Cerebellar nuclear complex (tissue), 1 donor: ENCODE data around the gene RBM20.
A peak's percentile ranks its signal among the peaks of the same experiment; 100 is the strongest.
"Not testable (repeated sequence)": the region's sequence is repeated elsewhere in the genome, so short reads cannot be mapped to it uniquely, and the experiment has no call there.

Source experiments
- DNase-seq, 2 experiments: peaks; one replicate each; lab custom pipeline; 2025; lab: John Stamatoyannopoulos, UW

RBM20 gene

DNA sequence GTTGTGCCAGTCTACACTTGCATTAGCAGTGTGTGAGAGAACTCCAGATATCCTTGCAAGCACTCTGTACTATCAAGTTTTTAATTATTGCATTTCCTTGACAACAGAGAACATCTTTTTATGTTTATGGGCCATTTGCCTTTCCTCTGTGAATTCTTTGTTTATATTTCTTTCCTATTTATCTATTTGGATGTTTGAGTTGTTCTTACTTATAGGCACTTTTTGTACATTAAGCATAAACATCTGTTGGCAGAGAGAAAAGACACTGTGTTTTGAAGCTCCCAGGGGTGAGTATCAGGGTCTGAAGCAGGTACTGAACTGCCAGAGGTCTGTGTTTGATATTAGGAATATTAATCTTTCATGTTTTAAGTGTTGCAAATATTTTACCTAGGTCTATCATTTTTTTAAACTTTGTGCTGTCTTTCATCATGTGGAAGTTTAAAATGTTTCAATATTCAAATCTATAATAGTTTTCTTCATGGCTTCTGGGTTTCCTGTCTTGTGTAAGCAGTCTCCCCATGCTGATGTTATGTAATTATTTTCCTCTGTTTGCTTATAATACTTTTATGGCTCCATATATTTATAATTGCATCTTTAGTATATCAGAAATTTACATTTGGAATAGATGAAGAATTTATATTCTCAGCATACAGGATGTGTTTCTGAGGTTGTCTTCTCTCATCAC, 209.9 kb downstream of the RBM20 start:
- no peak for DNase-seq

DNA sequence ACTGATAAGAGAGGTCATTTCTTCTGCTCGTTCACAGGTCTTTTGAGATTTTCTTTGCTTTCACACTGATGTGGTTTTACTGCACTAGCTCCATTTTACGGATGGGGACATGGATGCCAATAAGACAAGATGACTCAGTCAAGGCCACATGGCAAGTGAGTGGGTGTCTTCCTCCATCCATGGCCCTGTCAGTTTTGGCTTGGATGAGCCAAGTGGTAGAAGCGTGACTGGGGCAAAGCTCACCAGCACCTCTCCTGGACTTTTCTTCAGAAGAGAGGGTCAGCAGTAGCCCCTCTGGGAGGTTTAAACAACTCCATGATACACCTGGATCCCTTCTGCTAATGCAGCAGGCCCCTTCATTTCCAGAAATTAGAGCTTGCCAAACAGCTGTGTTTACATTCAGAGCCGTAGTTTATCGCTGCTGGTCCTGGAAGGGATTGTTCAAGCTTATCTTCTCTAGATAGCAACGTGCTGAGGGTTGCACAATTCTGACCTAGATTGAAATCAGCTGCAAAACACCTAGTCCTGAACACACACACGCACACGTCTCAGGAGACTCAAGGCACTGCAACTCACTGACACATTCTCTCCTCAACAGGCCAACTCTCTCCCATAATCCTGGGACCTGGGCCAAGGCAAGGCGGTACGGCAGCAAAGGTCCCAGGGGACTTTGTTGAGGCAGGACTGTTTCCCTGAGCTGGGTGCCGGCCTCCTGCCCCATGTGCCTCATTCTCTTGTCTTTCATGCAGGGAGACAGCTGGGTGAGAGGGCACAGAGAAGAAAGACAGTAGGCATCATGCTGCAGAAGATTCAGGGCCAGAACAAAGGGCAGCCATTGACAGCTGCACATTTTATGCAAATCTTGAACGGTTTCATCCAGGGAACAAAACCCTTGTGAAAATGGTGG, 213.4 kb downstream of the RBM20 start:
- DNase-seq, result no peak

DNA sequence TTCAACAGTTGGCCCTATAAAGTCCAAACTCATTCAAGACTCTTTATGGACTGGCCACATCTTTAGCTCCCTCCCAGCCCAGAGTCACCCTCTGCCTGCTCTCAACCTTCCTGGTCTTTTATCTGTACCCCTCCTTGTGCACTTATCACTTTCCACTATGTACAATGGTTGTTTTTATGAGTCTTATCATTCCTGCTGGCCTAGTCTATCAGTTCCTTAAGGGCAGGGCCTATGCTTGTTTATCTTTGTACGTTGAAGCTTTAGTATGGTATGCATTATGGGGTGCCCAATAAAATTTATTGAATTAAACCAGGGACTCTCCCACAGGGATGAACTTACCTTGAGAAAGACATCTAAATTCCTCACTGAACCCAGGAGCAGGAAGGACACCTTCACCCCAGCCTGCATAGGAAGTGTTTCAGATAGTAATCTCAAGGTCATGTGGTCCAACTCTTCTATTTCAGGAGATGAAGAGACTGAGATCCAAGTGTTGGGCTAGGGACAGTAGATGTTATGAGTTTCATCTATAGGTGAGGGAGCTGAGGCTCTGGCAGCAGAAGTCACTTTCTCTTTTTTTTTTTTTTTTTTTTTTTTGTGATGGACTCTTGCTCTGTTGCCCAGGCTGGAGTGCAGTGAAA, 214.3 kb downstream of the RBM20 start:
- DNase-seq, result no peak

DNA sequence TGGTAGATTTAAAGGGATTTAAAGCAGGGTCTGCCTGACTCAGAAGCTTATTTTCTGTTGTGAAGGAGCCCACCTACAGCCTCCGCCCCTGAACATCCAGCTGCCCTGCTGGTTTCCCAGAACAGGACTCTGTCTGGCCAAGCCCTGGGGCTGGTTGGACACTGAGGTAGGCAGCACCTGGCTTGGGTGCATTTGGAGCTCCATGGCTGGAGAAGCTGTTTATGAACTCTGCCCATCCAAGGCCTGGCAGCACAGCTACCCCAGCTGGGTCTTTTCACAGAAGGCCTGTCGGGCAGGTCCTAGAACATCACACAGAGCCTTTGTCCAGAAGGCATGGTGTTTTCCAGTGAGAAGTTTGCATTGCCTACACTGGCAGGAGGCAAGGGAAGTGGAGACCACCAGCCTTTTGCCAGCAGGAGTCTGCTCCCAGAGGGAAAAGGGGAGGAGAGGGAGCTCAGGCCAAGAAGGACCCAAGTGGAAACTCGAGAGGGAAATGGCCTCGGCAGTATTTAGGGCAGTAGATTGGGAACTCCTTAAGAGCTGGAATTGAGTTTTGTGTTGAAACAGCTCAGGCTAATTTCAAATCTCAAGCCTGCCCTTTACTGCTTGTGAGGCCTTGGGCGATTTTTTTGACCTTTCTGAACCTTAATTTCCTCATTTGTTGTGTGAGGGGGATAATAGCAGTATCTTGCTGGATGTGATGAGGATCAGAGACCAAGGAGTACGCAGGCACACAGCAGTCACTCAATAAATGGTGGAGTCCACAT, 215.3 kb downstream of the RBM20 start:
- no peak for DNase-seq

DNA sequence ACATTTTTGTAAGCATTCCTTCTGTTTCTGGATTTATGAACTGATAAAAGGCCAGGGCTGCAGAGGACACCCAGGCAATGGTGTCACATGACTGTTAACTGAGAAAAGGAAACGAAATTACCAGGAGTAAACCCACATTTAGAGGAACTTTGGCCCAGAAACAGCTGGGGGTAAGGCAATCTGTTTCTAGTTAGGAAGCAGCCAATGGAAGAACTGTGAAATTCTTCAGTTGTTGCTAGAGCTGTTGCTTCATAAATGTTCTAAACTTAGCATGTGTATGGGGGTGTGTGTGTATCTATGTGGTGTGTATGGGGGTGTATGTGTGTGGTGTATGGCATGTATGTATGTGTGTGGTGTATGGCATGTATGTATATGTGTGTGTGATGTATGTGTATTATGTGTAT, 215.8 kb downstream of the RBM20 start:
- DNase-seq, result no peak

DNA sequence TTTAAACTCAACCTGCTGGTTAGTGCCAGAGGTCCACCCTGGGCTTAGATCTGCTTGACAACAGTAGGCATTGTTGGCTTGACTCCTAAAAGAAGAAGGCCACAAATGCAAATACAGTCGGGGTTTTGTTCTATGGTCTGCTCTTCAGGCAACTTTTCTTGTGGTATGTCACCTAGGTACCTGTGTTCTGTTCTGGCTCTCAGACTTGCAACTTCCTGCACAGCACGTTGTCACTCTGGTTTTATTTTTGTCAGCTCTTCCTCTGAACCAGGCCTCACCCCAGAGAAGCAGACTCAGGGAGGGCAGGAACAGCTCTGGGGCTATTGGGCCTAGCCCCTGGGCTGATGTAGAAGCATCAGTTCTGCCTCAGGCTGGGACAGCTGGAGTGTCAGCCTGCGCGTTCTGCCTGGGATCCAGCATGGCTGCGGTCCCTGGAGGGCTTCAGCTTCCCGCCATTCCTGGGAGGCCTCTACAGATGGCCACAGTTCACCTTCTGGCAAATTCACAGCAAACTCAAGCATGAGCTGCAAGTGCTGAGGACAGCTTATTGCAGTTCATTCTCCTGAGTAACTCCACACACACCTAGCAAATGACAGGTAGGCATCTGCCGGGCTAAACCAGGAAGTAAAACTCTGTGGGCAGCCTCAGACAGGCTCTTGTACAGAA, 216.6 kb downstream of the RBM20 start:
- DNase-seq, result no peak

DNA sequence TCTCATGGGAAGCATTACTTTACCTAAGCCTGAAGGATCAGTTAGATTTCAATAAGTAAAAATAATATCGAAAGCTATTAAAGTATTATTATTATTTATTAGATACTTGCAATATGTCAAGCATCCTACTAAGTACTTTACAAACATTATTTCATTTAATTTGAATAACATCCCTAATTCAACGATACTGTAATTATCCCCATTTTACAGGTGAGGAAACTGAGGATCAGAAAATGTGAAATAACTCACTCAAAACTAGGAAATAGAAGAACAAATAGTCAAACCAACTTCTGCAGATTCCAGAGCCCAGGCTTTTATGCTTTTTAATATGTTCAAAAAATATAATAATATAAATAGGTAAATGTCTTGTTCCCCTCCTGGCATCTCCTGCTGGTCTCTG, 217.3 kb downstream of the RBM20 start:
- DNase-seq, result no peak

DNA sequence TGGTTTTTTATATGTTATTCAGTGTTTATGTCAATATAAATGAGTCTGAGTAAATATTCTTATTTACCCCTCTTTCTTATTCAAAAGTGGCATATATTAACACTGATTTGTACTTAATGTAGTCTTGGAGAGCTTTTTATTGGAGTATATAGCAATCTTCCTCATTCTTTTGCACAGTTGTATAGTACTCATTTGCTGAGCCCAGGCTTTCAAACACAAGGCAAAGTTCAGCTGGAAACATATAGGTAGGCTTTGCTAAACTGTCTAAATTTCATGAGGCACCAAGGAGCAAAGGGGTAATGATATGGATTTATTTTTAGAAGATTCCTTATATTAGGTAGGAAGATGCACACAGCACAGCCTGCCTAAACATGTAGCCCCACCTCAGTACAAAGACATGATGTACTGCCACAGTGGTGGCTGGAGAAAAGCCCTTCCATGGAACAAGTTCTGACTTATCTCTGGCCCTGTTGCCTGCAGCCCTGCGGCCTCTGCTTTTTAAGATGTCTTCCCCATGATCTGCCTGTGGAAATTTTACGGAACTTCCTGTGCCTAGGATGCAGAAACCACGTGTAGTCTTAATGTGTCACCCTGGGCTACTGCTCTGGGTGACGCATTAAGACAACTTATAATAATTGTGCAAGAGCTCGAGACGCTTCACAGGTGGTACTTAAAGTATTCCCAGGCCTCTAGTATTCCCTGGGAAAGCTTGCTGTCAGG, 218.0 kb downstream of the RBM20 start:
- DNase-seq, result no peak

DNA sequence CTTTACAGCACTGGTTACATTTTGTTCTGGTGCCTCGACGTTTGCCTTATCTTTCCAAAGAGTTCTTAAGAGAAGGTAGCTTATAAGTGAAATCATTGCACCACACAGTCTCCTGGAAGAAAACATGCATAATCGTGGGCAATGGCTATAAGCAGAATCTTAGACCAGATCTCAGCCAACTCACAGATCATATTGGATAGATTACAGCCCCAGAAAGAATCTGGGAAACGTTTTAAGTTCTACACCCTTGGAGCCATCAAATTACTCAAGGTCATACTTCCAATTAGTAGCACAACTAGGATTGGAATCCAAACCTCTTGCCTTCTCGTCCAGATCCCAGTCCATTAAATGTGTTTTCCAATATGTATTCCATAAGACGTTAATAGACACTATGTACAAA, 218.8 kb downstream of the RBM20 start:
- no peak for DNase-seq

DNA sequence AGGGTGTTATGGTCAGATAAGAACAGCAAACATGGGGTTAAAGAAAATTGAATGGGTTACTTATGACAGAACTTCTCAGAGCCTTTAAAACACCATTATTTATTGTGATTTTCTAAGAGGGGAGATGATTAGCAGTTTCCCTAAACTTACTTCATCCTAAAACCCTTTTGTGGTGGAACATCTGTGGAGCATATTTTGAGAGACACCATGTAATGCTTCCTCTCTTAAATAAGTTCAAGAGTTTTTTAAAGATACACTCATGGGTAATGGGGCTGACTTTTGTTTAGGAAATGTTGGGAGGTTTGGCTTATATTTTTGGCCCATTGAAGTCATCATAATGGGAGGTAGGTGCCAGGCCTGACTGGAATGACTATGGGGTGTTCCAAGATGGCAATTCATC, 219.2 kb downstream of the RBM20 start:
- DNase-seq, result no peak

DNA sequence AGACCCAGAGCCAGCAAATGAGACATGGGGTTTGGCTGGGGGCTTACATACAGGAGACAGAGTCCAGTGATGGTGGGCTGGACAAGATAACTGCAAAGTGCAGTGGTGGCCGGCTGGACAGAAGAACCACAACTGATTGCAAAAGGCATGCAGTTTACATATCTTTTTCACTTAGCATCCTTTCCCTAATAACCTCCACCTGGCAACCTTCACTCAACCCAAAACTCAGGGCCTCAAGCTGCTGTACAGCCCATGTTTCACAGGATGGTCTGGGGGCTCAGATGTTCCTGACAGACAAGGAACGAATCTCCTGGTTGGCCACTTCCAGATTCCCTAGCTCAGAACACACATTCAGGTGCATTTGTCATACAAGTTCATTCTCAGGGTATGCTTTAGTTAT, 219.8 kb downstream of the RBM20 start:
- DNase-seq, result no peak

DNA sequence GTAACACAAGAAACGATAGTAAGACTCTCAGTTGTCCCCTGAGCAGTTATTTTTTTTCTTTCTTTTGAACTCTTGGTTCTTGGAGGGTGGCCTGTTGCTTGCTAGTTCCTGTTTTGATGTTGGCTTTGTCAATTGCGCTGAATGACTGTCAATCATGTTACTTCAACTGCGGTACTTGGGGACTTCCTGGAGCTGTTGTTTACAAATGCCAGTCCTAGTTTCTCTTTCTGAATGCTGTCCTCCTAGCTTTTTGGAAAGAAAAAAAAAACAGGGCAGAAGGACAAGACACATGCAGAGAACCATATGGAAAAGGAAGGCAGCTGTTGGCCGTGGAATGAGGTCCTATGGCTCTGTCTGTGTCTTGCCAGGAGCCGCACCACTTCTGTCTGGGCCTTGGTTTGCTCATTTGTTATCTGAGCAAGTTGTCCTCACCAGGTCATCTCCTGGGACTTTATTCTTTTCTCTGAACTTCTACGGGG, 220.6 kb downstream of the RBM20 start:
- peak; percentile 36 to 54 for DNase-seq

DNA sequence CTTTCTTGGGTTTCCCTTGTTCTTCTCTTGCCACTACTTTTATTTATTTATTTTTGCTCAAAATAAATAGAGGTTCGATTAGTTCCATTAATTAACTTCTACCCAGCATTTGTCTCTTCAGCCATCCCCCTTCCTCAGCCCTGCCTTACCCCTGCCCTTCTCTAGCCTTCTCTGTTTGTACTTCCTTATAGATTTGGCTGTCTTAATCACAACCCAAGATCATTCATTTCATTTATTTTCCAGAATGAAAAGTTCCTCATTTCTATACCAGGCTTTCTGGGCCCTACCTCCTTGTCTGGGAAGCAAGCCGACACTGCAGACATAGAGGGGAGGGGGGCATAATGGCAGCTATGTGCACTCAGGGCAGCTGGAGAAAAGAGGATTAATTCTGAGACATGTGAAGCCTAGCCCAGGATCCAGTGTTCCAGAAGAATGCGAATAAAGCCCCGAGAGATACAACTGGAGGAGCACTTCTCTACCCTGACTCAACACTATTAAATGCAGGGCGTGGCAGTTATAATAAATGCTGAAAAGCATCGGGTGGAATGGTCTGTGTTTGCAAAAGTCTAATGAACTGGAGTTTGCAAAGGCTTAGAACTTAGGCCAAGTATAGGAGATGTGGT, 221.2 kb downstream of the RBM20 start:
- no peak for DNase-seq

DNA sequence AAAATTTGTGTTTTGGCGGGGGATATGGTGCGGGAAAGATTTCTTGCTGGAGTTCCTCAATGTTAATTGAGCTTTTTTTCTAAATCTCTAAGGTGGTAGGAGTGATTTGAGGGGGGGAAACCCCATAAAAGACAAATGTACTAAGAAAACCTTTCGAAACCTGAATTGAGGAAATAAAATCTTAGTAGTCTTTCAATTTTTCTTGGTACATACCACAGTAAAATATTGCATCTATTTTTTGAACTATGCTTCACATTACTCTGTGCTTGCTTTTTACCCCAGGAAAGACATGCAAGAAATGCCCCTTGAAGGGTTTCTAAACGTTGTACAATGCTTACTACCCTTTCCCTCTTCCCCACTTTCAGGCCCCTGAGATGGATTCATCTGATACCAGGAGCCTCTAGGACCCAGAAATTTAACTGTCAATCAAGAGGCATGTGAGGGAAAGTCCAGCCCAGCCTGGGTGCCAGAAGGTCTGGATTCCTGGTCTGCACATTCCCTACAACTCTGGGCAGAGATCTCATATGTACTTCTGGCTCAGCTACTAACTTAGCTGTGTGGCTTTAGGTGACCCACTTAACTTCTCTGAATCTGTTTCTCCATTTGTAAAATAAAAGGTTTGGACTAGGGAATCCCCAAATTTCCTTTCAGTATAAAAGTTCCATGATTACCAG, 221.8 kb downstream of the RBM20 start:
- no peak for DNase-seq

DNA sequence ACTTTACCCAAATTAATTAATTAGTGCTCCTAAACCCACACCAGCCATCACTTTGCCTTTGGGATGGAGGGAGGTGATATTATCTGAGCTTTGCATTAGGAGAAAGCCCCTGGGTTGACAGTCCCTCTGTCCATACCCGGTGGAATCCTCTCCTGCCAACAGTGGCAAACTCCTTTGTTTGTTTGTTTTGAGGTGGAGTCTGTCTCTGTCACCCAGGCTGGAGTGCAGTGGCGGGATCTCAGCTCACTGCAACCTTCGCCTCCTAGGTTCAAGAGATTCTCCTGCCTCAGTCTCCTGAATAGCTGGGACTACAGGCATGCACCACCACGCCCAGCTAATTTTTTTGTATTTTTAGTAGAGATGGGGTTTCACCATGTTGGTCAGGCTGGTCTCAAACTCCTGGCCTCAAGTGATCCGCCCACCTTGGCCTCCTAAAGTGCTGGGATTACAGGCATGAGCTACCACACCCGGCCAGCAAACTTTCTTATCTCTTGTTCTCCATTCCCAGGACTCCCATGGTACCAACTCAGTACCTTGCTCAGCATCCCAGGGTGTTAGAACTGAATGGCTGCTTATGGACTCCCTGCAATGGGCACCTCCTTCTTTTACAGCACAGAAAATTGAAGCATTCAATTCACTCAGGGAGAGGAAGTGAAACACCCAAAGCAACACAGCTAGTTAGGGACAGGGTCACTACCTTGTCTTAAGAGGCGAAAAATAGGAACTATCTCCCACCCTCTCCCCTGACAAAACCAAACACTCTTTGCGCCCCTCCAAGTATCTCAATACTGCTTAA, 223.1 kb downstream of the RBM20 start:
- not testable (repeated sequence) for DNase-seq

DNA sequence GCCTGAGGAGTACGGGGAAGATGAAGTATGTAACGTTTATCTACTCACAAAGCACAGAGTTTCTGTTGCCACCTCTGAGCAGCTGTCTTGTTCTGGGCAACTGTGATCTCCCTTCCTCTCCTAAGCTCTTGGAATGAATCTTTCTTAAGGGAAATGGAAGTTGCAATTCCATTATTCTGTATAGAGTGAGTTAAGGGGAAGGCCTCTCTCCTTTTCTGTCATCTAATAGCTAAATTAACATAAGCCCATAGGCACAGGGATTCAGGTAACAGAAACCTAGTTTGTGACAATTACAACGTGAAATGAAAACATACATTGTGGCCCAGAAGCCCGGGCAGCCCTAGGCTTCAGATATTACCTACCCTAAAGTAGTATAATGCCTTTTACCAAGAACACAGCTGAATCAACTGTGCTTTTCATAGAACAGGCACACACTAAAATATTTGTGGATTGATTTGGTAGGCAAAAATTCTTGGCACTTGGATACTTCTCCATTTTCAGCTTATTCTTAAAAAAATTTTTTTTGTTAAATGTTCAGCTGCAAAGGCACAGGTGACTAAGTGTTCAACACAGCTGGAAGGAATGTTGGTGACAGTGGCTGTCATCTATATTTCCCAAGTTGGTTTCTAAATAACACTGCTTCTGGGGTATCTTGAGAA, 223.8 kb downstream of the RBM20 start:
- DNase-seq, result no peak

DNA sequence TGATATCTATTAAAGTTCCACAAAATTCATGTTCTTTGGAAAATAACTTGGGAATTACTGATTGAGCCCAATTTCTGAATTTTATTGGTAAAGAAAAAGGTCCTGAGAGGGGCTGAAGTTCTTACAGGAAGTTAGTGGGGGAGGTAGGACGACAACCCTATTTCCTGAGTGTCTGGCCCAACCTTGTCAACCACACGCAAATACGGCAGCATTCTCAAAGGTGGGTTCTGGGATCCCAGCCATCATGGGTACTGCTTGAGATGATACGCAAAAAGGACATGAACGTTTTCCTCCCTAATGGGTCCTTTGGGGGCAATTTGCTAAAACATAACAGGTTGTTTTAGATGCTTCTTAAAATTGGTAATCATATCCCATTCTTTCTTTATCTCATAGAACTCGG, 224.8 kb downstream of the RBM20 start:
- DNase-seq, result no peak

DNA sequence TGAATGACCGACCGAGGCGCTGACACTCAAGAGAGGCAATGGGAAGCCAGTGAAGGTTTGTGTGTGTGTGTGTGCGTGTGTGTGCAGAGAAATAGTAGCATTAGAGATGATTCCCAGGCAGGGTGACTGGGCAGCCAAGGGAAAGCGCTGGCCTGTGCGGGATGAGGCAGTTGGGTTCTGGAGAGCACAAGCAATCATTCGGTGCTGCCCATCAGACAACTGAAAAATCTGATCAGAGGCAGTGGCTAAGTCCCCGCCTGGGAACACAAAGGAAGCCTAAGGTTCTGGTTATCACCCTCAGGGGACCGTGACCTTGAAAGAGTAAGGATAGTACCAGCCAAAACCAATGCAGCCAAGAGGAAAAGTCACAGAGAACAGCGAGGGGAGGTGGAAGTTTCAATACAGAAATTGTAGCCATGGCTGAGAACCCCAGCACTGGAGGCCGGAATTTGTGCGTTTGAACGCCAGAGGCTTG, 226.7 kb downstream of the RBM20 start:
- DNase-seq, result no peak
